Smooth muscle cell (in vitro differentiated cells): ENCODE results near the gene FMO3. TPM values are rescaled to one million over a fixed set of nuclear protein-coding genes. Genes with fewer than 3 reads are reported as not detected.

Source experiments
- DNase-seq: peaks from one replicate; lab custom pipeline; 2025; ENCODE audit not compliant: unreplicated experiment; lab: John Stamatoyannopoulos, UW
- H2AFZ ChIP-seq: fragments of 200-600 bp; sonication (generic); 2 replicates; pipeline ENCODE4 v1.6.0; 2016; ENCODE audit warnings: antibody characterized with exemption, low read depth, mild to moderate bottlenecking
- H3F3A ChIP-seq: fragments of 200-600 bp; sonication (generic); 2 replicates; pipeline ENCODE4 v1.6.0; 2017; ENCODE audit warnings: antibody characterized with exemption, low read depth
- H3K27ac ChIP-seq: fragments of 200-600 bp; sonication (generic); 2 replicates; pipeline ENCODE4 v1.5.1; 2016; ENCODE audit warnings: low read depth, mild to moderate bottlenecking
- H3K27me3 ChIP-seq: fragments of 200-600 bp; sonication (generic); 2 replicates; pipeline ENCODE4 v1.6.1; 2016; ENCODE audit warnings: low read depth, mild to moderate bottlenecking
- H3K36me3 ChIP-seq: fragments of 200-600 bp; sonication (generic); 2 replicates; pipeline ENCODE4 v1.5.1; 2016; ENCODE audit warnings: low read depth
- H3K4me1 ChIP-seq: fragments of 200-600 bp; sonication (generic); 2 replicates; pipeline ENCODE4 v1.5.1; 2016; ENCODE audit warnings: low read depth
- H3K4me2 ChIP-seq: fragments of 200-600 bp; sonication (generic); 2 replicates; pipeline ENCODE4 v1.6.0; 2016; ENCODE audit warnings: mild to moderate bottlenecking
- H3K4me3 ChIP-seq: fragments of 200-600 bp; sonication (generic); 2 replicates; pipeline ENCODE4 v1.5.1; 2016; ENCODE audit warnings: mild to moderate bottlenecking
- H3K79me2 ChIP-seq: fragments of 200-600 bp; sonication (generic); 2 replicates; pipeline ENCODE4 v1.6.0; 2016; ENCODE audit warnings: low read depth, mild to moderate bottlenecking
- H3K9ac ChIP-seq: fragments of 200-600 bp; sonication (generic); 2 replicates; pipeline ENCODE4 v1.6.0; 2016; ENCODE audit warnings: low read depth
- H3K9me3 ChIP-seq: fragments of 200-600 bp; sonication (generic); replicated peaks from 2 replicates; pipeline ENCODE4 v1.5.1; 2016; ENCODE audit warnings: low read depth
- H4K20me1 ChIP-seq: fragments of 200-600 bp; sonication (generic); 2 replicates; pipeline ENCODE4 v1.6.0; 2016; ENCODE audit warnings: low read depth
- WGBS: methylation state at CpG from one replicate; pipeline ENCODE4 v1.1.7; 2016; ENCODE audit warnings: low lambda C conversion rate; 5-methylcytosine and 5-hydroxymethylcytosine counted together
- polyA plus RNA-seq: library from polyadenylated mRNA; unstranded; fragments of >200 nt; fragmentation: Nextera tagmentation; extraction: Ambion mirVana; gene quantifications from 2 replicates; pipeline ENCODE4 v1.2.1, GENCODE V29; 2016
- total RNA-seq: library from RNA; depleted of rRNA; stranded (reverse); fragments of >200 nt; gene quantifications from 2 replicates; pipeline ENCODE4 v1.2.3, GENCODE V29; 2014
- TF ChIP-seq, protein P1 (sequence below): fragments of 200-600 bp; sonication (generic); IDR thresholded peaks from 2 replicates; pipeline ENCODE4 v1.5.1; 2017; ENCODE audit warnings: borderline replicate concordance, mild to moderate bottlenecking, antibody characterized with exemption; ENCODE audit not compliant: insufficient read depth, poor library complexity, severe bottlenecking

Gene FMO3
- total and polyA plus RNA-seq, 2 experiments from 2014 or later: not detected

DNA sequence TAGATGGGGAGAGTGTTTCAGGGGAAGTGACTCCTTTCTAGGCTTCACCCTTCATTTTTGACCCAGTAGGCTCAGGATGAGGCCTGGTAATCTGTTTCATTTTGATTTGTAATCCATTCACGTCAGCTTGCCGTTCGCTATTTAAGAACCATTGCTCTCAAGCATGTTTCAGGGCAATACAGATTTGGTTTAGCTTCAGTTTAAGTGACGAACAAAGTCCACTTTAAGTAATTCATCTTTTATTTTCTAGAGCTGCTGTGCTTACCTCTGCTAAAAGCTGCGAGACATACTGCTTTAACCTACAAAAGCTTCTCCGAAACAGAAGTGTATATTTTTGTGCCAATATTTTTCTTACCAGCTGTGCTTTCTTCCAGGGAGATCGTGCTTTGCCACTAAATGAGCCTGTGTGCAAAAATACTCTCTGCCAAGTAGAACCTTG lies 8.9 kb upstream of the FMO3 start:
- no peak overlapping the region for H3K27ac ChIP-seq
- H4K20me1 ChIP-seq: no peaks in the 10 kb centered on the region
- WGBS: 91% methylated on average over 7 of the region's 7 CpGs
- no peak for DNase-seq
- H3K27me3 ChIP-seq: no peaks in the 10 kb centered on the region
- H3K4me3 ChIP-seq: no peak overlapping the region
- TF ChIP-seq, protein P1, sequence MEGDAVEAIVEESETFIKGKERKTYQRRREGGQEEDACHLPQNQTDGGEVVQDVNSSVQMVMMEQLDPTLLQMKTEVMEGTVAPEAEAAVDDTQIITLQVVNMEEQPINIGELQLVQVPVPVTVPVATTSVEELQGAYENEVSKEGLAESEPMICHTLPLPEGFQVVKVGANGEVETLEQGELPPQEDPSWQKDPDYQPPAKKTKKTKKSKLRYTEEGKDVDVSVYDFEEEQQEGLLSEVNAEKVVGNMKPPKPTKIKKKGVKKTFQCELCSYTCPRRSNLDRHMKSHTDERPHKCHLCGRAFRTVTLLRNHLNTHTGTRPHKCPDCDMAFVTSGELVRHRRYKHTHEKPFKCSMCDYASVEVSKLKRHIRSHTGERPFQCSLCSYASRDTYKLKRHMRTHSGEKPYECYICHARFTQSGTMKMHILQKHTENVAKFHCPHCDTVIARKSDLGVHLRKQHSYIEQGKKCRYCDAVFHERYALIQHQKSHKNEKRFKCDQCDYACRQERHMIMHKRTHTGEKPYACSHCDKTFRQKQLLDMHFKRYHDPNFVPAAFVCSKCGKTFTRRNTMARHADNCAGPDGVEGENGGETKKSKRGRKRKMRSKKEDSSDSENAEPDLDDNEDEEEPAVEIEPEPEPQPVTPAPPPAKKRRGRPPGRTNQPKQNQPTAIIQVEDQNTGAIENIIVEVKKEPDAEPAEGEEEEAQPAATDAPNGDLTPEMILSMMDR: no peak
- H3K36me3 ChIP-seq: no peaks in the 10 kb centered on the region
- no peak overlapping the region for H3K9ac ChIP-seq
- H3K9me3 ChIP-seq: no peaks in the 10 kb centered on the region
- no peaks in the 10 kb centered on the region for H3K79me2 ChIP-seq
- no peaks in the 10 kb centered on the region for H3F3A ChIP-seq
- H3K4me2 ChIP-seq: no peak overlapping the region
- H3K4me1 ChIP-seq: no peaks in the 10 kb centered on the region
- H2AFZ ChIP-seq: peak overlapping the region; percentile 41

DNA sequence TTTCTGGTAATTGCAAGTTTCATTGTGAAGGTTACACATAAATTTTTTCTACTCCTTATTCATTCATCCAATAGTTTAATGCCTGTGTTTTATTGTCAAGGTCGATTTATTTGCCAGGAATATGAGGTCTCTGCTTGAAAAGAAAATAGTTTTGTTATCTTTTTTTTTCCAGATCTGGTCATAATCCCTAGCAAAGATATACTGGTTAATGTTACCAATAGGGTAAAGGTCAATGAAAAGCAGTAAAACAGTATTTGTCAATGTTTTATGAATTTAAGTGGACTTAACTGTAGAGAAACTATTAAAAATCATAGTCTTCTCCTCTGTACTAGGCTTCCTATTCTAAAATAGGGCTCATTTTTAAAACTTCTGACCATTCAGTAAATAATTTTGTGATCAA lies 8.1 kb upstream of the FMO3 start:
- Histone ChIP-seq H3K4me2 (no peak overlapping the region), H3K79me2 (no peaks in the 10 kb centered on the region), H3K4me1 (no peaks in the 10 kb centered on the region), H3F3A (no peaks in the 10 kb centered on the region), H3K36me3 (no peaks in the 10 kb centered on the region), H3K9me3 (no peaks in the 10 kb centered on the region), H2AFZ (no peak overlapping the region), H4K20me1 (no peaks in the 10 kb centered on the region), H3K9ac (no peak overlapping the region), H3K27ac (no peak overlapping the region), H3K27me3 (no peaks in the 10 kb centered on the region), H3K4me3 (no peak overlapping the region)
- WGBS: 63% methylated on average over 1 of the region's 1 CpG
- TF ChIP-seq, protein P1: no peak
- no peak for DNase-seq

DNA sequence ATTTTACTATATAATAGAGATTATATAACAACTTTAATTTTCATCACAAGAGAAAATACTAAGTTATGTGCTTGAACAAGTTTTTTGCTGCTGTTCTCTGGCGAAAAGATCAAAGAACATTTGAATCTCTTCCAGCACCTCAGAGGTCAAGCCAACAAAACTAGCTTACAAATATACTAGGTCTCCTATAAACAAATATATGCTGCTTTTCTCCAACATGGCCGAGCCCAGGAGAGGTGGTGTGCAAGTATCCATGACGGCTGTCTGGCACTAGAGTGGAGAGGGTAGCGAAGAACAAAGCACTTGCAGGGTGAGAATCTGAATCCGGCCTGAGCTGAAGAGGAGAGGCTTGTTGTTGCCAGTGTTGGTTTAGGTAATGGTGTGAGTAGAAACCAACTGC lies 7.5 kb upstream of the FMO3 start:
- WGBS: 95% methylated on average over 5 of the region's 5 CpGs
- no peaks in the 10 kb centered on the region for H3F3A ChIP-seq

DNA sequence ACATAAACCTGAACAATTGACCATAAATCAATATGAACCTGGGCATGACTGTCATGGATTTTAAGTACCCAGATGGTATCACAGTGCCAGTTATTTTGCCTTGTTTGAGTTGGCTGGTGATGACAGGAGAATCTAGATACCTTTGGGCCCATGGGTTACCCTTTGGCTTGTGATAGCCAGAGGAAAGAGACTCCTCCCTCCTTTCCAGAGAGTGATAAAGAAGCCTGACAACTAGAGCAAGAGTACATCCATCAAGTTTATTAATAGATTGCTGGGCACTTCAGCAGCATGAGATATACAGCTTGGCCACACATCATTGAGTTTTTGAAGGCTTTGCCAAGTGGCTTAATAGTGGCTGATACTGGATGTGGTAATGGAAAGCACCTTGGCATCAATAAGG lies 6.6 kb upstream of the FMO3 start:
- Histone ChIP-seq H3K79me2 (no peaks in the 10 kb centered on the region), H3K36me3 (no peaks in the 10 kb centered on the region)
- TF ChIP-seq, protein P1: no peak

More for the DNA sequence above, 7.5 kb upstream of the FMO3 start:
- no peaks in the 10 kb centered on the region for H3K79me2 ChIP-seq
- H3K9ac ChIP-seq: no peak overlapping the region
- H3K9me3 ChIP-seq: no peaks in the 10 kb centered on the region
- H3K4me2 ChIP-seq: no peak overlapping the region
- no peak for DNase-seq
- TF ChIP-seq, protein P1: no peak
- H3K36me3 ChIP-seq: no peaks in the 10 kb centered on the region
- H3K4me3 ChIP-seq: no peak overlapping the region
- no peaks in the 10 kb centered on the region for H3K4me1 ChIP-seq
- no peak overlapping the region for H3K27ac ChIP-seq
- H4K20me1 ChIP-seq: no peaks in the 10 kb centered on the region
- no peaks in the 10 kb centered on the region for H3K27me3 ChIP-seq
- no peak overlapping the region for H2AFZ ChIP-seq

More for the DNA sequence above, 6.6 kb upstream of the FMO3 start:
- no peak overlapping the region for H3K9ac ChIP-seq
- H3K27me3 ChIP-seq: no peaks in the 10 kb centered on the region
- H4K20me1 ChIP-seq: no peaks in the 10 kb centered on the region
- H3F3A ChIP-seq: no peaks in the 10 kb centered on the region
- no peaks in the 10 kb centered on the region for H3K4me1 ChIP-seq
- no peaks in the 10 kb centered on the region for H3K9me3 ChIP-seq
- H3K4me2 ChIP-seq: no peak overlapping the region
- H2AFZ ChIP-seq: no peak overlapping the region
- no peak overlapping the region for H3K4me3 ChIP-seq
- H3K27ac ChIP-seq: no peak overlapping the region
- DNase-seq: no peak
